Pulmonary artery endothelial cell (primary cell): ENCODE measurements around the gene TTC28. TPM values are rescaled to one million over a fixed set of nuclear protein-coding genes. Genes with fewer than 3 reads are reported as not detected.

Experiments used
- DNase-seq: peaks from one replicate; pipeline ENCODE4 v3.0.0-alpha.2; 2011; ENCODE audit warnings: low read depth, low spot score
- total RNA-seq: library from RNA; depleted of rRNA; stranded (reverse); fragments of >200 nt; gene quantifications from 2 replicates; pipeline ENCODE4 v1.2.3, GENCODE V29; 2014

Gene TTC28
- total RNA-seq, 1 donor from 2014 or later, result 15.6 TPM

DNA sequence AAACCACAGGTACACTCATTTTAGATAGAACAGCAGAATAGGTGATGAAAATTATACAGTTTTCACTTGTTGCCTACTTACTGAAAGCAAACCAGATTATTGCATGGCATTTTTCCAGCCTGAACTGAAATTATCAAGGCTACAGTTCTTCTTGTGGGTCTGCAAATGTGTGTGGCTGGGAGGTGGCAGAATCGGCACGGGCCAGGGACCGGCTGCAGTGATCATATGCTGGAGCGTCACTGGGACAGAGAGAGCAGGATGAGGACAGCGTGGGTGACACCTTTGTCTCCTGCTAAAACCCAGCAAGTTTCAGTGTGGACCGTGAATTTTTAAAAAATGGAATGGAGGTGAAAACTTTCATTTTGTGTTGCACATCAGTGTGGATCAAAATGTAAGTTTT, 701.3 kb downstream of the TTC28 start:
- no peak for DNase-seq

DNA sequence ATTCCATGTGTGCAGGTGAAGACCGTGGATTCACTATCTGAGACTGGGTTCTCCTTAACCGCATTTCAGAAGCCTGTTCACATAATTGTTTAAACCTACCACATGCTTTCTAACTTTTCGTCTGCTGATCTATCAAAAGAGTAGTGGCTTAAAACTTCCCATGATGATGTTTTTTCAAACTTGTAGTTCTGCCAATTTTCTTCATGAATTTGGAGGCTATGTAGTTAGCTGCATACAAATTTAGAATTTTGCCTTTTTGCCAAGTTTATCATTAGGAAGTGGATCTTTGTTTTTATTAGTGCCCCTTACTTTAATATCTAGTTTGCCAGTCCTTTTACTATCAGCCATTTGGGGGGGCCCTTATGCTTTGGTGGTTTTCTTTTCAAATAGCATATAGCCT, 703.1 kb downstream of the TTC28 start:
- no peak for DNase-seq

DNA sequence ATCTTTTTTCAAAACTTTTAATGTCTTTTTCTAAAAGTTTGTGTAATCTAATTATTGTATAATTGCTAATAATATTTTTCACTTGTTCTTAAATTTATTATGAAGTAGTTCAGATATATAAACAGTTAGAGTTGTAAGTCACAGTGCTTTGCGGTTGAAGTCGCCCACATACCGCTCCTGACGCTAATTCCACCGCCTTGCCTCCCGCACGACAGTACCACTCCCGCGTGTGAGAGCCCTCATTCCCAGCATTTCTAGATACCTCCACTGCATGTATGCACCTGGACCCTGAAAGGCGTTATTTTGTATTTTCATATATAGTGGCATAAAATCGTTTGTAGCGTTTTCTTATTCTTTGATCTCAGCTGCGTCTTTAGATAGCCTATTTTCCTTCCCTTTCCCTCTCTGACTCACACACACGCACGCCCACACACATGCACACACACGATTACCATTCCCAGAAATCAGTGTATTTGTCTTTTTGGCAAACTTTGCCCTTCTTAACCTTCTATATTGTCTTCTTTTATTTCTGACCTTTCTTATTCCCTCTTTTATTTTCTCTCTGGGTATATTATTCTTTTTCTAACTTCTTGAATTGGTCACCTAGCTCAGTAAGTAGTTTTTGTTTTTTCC, 704.1 kb downstream of the TTC28 start:
- no peak for DNase-seq

DNA sequence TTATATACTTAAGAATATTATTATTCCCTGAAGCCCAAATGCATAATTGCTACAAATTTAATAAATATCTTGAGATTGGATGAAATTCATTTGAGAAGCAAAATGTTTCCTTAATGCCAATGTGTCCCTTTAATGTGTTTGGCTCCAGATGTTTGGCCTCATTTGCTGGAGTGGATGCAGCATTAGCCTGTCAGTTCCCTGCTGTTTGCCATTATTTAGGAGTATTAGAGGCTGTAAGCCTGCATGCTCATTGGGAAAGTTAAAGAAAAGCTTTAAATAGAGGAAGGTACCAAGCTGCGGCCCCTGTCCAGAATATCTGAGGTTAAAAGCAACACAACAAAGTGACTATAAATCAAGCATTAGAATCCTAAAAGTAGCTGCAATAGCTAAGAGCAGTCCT, 705.8 kb downstream of the TTC28 start:
- DNase-seq, result no peak

DNA sequence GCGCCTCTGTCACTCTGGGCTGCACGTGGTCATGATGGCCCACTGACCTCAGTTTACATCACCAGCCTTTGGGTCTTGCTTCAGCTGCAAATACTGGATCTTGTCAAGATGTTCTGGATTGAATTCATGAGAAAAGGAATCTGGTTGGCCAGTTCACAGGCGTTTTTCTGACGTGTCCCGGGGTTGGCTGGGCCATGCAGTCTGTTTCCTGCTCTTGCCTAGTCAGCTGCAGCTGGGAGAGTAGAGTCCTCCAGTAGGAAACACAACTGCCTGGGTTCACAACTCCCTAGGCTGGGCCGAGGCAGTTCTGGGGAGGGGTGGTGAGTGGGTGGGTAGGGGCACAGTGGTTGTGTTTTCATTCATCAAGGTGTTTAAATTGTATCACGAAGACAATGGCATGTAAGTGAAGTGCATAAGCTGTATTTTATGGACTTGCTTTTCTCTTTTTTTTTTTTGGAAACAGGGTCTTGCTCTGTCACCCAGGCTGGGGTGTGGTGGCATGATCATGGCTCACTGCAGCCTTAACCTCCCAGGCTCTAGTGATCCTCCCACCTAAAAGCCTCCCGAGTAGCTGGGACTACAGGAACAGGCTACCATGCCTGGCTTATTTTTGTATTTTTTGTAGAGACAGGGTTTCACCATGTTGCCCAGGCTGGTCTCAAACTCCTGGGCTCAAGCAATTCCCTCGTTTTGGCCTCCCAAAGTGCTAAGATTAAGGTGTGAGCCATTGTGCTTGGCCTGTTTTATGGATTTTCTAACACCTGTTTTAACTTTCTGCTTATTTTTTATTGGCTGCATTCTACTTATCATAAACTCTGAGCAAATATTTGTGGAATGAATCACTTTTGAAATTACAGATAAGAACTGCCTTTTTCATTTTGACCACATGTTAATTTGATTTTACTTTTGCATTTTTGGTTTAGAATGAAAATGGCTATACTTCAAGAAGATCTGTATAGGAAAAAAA, 706.6 kb downstream of the TTC28 start:
- no peak for DNase-seq

DNA sequence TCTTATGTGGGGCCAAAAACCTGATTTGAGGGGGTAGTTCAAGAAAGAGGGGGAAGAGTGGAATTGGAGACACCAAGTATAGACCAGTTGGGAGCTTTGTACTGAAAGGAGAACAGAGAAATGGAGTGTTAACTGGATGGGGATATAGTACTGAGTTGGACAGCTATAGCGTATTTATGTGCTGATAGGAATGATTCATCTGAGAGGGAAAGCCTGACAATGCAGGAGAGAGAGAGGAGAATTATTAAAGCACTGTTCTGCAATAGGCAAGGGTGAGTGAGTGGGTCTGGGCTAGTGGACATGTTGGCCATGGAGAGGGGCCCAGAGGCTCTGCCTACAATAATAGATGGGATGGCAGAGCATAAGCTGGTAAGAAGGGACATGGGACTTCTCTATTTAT, 707.7 kb downstream of the TTC28 start:
- DNase-seq, result no peak

DNA sequence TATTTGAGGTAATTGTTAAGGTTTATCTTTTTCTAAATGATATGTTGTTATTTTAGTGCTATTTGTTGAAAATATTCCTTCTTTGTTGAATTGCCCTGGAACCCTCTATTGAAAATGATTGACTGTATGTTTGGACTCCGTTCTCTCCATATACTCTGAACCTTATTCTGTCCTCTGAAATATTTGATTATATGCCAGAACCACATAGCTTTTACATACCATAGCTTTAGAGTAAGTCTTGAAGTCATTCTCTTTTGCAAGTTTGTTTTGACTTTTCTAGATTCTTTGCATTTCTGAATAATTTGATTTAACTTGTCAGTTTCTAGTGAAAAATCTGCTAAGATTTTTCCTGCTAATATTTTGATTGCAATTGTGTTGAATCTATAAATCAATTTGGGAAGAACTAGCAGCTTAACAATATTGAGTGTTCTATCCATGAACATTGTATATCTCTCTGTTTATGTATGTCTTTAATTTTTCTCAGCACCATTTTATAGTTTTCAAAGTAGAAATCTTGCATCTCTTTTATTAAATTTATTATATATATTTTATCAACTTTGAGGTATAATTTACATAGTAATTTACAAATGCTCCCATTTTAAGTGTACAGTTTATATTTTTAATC, 708.9 kb downstream of the TTC28 start:
- no peak for DNase-seq

DNA sequence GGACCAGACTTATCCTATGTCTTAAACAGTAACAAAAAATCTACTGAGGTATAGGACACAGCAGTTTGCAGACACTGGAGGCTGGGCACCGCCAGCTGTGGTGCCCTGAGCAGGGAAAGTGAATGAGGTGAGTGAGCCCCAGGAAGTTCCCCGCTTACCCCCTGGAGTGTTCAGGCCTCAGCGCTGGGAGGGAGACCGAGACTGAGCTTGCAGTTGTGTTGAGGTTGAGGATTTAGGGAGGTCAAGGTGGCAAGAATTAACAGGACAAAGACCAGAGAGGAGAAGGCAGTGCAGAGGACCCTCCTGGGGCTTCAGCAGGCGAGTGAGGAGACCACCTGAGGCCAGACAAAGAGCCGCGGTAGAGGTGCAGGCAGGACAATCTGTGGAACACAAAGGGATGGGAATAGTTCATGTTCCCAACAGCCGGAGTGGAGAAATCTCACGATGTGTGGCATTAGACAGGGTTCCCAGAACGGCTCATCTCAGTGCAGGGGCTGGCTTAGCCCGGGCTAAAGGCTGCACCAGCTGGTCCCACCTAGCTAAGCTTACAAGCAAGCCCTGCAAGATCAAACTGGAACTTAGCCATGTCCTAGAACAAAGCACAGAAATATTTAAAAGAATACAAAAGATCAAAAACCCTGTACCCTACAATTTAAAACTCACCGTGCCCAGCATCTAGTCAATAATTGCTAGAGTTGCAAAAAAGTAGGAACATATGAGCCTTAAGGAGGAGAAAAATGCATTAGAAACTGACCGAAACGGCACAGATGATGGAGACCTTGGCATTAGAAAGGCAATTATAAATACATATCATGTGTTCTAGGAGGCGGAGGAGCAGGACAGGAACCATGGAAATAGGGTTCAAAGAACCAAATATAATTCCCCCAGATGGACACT, 713.2 kb downstream of the TTC28 start:
- no peak for DNase-seq

DNA sequence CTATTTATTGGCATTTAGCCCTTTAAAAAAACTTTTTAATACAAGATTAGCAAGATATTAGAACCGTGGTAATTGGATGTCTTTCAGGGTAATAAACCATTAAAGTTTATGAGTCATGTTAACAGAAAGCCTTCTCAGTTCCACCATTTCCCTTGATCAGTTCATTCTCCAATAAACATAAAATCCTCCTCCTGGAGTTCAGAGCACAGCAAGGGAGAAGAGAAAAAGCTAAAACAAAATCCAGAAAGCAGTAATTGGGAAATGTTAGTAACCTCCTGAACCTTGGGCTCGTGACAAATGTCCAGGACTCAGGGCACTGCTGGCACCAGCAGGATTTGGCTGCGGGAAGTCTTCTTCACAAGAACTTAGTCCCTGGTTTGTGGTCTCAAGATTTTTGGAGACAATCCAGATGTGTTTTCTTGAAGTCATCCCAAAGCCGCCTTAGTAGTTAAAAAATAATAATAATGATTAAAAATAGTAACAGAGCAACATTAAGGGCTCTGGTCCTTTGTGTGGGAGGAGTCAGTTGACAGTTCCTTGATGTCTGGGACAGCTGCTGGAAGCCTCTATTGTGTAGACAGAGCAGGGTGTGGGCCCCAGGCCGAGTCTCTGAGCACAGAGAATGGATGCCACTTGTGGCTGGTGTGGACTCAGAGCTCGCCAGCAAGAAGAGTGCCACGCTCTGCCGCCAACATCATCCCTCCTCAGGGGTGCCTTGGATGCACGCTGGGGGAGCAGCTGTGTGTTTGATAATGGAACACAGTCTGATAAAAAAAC, 717.2 kb downstream of the TTC28 start:
- no peak for DNase-seq

DNA sequence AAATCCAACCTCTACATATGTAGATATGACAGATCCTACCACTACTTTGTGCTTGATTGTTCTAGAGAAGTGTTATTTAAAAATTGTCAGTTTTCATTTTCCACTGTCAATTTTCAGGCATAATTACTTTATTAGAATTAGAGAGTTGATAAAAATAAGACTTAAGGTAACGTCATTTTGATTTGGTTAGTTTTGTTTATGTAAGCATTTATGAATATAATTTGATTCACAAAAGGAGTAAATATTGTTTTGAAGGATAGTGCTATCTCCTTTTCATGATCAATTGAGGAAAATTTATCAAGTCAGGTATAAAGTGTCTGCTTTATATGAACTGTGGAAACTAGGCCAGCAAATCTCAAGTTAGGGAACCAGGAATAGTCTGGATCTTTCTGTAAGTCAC, 718.0 kb downstream of the TTC28 start:
- no peak for DNase-seq

DNA sequence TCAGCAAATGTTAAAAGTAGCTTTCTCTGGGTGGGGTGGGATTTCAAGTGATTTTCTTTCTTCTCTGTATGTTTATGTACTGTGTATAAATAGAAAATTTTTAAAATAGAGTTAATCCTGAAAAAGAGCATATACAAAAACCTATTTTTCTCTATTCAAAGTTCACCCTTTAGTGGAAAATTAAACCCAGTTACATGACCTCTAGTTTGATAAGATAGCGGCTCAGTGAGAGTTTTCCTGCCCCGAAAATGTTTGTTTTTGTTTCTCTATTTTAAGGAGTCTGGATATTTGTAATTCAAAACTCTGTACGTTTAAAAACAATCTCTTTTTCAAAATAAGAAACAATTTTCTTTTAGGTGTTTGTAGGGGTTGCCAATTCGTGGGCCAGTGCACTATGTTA, 718.5 kb downstream of the TTC28 start:
- no peak for DNase-seq

DNA sequence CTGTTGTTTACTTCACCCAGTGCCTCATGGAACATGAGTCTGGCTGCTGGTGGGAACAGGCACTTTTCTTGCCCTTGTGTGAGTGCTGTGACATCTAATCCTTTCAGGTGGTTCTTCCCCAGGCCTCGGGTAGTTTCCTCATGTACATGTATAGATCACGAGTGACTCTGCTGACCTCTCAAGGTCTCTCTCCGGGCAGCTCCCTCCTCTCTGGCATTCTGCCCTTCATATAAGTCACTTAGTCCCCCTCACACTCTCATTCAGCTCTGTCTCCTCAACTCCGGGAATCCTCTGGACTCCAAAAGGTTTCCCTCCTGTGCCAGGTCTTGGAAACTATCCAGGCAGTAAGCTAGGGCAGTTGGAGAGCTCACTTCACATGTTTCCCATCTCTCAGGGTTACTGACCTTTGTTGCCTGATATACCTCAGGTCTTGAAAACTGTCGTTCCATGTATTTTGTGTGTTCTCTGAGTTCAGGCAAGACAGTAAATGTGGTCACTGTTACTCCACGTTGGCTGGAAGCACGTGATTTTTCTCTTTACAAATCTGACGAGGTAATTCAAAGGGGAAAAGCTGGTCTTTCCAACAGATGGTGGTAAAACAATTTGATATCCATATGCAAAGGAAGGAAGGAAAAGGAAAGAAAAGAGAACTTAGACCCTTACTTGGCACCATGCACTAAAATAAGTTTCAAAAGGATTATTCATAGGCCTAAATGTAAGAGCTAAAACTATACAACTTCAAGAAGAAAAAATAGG, 720.1 kb downstream of the TTC28 start:
- peak; percentile 32 for DNase-seq

DNA sequence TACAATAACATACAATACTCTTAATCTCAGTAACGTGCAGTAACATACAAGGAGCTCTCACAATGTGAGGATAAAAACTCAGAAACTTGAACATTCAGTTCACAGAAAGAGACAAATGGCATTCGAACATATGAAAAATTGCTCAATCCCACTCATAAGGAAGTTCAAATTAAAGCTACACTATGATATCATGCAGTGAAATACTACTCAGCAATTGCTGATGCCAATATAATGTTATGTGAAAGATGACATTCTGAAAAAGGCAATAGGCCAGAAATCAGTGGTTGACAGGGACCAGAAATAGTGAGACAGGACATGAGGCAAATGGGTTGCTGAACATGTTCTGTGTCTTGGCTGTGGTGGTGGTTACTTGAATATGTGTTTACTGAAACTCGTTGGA, 726.9 kb downstream of the TTC28 start:
- no peak for DNase-seq

DNA sequence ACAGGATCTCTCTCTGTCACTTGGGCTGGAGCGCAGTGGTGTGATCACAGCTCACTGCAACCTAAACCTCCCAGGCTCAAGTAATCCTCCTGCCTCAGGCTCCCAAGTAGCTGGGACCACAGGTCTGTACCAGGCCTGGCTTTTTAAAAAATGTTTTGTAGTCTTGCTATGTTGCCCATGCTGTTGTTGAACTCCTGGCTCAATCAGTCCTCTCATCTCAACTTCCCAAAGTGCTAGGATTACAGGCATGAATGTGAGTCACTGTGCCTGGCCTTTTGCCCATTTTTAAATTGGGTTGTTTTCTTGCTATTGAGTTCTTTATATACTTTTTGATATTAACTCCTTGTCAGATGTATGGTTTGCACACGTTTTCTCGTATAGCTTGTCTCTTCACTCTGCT, 727.5 kb downstream of the TTC28 start:
- DNase-seq, result peak; percentile 36

DNA sequence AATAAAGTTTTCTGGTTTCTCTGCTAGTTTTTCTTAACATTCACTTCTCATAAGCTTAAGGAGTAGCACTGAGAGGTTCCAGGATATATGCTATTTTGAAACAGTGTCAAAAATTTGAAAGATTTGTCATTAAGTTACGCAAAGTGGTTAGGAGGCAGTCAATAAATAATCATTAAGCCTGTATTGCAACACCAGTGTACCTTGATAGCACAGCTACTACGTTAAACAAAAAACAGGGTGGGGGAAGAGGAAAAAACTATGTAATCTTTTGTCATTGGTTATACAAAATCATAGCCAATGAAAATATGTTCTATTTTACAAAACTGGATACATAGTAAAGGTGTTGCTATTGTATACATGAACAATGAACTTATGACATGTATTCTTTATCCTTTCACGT, 730.2 kb downstream of the TTC28 start:
- DNase-seq, result no peak

DNA sequence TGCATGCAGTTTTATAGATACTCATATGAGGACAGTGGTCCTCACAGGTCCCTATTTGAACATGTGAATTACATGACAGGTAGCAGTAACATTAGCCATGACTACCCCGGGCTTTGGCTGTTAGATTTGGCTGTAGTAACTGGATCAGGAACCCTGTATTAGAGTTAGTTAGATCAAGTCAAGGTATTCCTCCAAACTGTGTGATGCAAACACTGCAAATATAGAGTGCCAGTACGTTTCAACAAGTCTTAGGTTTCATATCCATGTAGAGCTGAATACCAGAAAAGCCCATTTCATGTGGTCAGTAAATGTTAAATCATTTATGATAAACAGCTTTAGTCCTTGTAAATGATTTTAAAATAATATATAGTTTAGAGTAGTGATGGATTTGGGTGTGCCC, 731.1 kb downstream of the TTC28 start:
- no peak for DNase-seq

DNA sequence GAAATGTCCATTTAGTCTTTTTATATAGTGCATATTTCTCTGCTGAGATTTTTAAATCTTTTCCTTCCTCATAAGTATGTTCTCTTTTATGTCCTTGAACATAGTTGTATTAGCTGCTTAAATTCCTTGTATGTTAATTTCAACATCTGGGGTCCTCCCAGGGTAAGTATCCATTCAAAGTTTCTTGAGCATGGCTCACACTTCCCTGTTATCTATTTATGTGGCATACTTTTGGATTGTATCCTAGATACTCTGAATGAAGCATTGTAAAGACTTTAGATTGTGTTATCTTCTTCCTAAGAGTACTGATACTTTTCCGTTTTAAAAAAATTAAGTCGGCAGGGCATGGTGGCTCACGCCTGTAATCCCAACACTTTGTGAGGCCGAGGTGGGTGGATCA, 732.2 kb downstream of the TTC28 start:
- no peak for DNase-seq

DNA sequence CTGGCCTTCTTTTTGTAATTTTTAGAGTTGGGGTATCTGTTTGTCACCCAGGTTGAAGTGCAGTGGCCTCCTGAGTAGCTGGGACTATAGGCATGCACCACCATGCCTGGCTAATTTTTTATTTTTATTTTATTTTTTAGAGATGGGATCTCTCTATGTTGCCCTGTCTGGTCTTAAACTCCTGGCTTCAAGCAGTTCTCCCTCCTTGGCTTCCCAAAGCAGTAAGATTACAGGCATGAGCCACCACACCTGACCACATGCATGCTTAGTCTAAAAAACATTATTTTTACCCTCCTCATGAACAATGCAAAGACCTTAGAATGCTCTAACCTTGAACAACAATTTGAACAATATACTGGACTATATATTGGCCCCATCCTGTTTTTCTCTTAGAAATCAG, 738.5 kb downstream of the TTC28 start:
- DNase-seq, result no peak

DNA sequence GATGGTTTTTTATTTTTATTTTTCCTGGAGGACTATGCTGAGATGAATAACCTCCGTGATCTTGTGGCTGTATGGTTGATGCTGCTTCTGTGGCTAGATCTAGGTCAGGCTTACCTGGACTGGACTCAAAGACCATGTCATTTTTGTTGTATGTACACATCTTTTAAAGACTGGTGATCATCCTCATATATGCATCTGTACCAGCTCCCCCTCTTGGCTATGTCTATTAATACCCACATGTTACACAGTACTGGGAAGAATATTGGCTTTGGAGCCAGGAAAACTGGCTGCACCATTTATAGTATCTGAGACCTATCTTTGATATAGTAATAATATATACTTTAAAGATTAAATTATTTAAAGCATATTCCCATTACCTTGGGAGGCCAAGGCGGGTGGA, 742.2 kb downstream of the TTC28 start:
- no peak for DNase-seq

DNA sequence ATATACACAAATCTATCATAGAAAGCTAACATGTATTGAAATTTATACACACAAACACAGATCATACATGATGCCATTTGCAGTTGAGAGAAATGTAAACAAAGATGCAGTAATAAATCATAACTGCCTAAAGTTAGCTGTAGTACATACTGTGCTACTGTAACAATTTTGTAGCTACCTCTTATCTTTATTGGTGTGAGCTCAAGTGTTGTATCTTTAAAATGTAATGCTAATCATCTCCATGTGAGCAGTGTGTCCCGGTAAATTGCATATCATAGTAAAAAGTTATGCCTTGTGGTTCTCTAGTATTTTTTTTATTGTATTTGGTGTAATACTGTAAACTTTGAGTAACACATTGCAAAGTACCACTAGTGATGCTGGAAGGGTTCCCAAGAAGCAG, 743.7 kb downstream of the TTC28 start:
- DNase-seq, result no peak
